GF-D8 (cell line): ENCODE data around the gene ZBTB7C.

Experiments used
- DNase-seq: peaks from one replicate; lab custom pipeline; 2025; lab: John Stamatoyannopoulos, UW

Gene ZBTB7C

DNA sequence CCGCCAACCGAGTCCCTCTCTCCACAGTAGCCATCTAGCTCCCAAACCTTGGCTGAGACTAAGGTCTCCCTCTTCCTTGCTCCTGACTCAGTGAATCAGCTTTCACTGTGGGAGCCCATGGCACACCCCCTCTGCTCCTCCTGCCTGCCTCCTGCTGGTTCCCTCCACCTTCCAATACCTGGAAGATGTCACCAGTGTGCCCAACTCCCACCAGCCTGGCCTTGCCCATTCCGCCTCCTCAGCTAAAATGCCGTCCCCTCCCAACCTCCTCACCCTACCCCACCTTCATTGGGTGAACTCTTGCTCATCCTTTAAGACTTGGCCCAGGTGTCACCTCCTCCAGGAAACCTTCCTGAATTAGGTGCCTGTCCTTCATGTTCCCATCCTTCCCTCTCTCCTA, 348.8 kb downstream of the ZBTB7C start:
- no peak for DNase-seq

DNA sequence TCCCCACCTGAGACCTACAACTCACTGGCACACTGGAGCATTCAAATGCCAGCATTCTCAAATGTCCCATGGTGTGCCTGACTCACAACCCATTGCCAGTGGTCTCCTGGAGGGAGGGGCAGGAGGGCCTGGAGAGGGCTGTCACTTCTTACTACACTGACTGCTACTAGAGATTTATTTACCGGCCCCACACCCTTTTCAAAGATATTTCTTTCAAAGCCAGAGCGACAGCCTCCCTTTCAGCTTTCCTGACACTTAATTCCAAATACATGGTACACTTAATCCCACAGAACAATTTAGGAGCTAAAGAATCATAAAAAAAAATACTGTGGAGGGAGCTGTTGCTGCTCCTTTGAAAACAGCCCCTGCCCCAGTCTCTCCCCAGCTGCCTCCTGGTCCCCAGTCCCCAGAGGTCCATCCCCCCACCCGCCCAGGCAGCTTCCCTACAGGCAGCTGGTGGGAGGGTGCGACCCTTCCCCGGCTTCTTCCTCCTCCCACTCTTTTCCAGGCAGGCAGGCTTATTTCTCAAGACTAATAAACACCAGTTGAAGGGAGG, 349.6 kb downstream of the ZBTB7C start:
- DNase-seq = no peak

DNA sequence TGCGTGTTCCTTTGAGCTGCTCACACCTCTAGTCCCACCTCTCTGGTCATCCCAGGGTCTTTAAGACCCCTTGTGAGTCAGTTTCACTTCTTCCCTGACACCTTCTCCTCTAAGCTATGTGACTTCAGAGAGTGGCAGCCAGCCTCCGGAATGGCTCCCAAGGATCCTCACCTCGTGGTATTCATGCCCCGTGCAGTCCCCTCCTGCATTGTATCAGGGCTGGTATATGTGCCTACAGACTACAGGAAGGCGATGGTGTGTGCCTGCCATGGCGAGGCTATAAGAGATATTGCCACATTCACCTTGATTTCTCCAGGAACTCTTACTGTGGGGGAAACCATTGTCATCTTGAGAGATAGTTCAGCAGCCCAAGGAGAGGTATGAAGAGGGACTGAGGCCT, 350.7 kb downstream of the ZBTB7C start:
- DNase-seq = no peak

DNA sequence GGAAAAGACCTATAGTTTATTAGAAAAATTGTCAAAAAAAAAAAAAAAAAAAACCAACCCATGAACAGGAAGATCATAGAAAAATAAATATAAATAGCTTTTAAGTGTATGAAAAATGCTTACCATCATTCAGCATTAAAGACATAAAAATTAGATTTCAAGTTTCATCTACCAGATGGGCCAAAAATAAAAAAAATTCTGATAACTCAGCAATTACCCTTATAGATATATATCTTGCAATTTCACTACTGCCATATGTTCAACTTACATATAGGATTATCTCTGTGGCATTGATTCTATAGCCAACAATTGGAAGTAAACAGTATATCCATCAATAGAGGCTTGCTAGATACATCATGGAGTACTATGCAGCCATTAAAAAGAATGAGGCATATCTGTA, 352.2 kb downstream of the ZBTB7C start:
- no peak for DNase-seq

GRCh38 chr18:48055351-48055750, 353.8 kb downstream of the ZBTB7C start:
- no peak for DNase-seq

- no peak for DNase-seq
These were observed 355.0 kb downstream of the ZBTB7C start for GRCh38 chr18:48053881-48054816.

DNA sequence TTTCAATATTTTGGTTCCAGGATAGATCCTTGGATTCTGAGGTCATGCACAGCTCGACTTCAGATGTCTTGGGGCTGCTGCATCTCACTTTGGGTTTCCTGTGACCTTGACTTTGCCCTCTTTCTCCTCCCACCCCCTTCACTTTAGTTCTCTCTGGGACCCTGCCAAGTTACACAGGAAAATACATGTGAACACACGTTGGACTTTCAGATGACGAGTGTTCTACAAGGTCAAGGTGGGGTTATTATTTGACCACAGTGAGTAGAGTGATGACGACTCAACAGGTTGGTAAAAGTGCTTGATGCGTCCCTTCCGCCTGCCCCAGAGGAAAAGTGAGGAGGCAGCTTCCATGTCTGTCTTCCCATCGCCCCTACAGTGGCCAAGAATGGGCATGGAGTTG, 356.3 kb downstream of the ZBTB7C start:
- no peak for DNase-seq

GRCh38 chr18:48051945-48052840, 357.0 kb downstream of the ZBTB7C start:
- no peak for DNase-seq

DNA sequence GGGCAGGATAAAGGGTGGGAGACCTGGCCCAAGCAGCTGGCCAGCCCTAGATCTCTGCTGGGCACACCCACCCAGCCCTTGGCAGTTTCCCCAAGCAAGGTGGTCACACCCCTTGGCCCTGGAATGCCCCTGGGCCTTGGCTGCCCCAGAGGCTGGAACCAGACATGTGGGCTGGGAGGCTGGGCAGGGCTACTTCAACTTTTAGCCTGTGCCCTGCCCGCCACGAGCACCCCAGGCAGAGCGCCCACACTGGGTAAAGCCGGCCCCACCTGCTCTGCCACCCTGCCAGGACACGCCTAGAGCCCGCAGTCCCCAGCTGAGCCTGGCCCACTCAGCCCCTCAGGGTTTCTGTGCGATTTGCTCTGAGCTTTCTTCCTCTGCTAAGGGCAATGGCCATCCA, 359.0 kb downstream of the ZBTB7C start:
- DNase-seq = no peak

DNA sequence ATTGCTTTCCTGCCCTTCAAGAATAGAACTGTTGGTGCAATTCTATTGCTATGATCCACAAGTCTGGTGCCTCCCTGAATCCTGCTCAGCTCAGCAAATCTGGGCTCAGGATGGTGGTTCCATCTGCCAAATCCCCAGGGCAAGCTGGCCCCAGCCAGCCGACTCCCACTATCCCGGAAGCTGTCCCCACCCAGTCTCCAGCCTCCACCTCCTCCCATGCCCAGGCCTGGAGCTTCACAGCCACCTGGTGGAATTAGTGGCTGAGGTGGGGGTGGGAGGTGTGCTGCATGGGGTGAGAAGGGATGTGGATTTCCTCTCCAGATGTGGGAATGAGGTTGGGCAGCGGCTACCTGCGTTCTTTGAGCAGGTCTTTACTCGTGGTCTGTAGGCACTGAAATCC, 359.4 kb downstream of the ZBTB7C start:
- DNase-seq = no peak

DNA sequence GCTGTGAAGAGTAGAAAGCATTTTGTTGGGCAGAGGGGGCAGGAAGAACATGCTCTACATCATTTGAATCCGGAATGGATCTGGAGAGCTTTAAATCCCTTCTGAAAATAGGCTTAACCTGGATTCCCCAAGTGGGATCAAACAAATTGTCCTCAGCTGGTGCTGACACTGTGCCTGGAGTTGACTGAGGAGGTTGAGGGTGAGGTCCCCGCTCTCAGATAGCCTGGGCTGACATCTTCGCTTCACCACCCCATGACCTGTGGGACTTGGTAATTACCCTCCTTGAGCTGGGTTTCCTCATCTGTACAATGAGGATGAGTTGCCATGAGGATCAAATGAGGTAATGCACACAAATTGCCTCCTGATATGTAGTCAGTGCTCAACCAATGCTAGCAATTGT, 360.9 kb downstream of the ZBTB7C start:
- no peak for DNase-seq

- DNase-seq = no peak
These were observed 362.3 kb downstream of the ZBTB7C start for GRCh38 chr18:48046843-48047242.

GRCh38 chr18:48045744-48046143, 363.4 kb downstream of the ZBTB7C start:
- no peak for DNase-seq

- no peak for DNase-seq
These were observed 364.2 kb downstream of the ZBTB7C start for GRCh38 chr18:48044944-48045343.

DNA sequence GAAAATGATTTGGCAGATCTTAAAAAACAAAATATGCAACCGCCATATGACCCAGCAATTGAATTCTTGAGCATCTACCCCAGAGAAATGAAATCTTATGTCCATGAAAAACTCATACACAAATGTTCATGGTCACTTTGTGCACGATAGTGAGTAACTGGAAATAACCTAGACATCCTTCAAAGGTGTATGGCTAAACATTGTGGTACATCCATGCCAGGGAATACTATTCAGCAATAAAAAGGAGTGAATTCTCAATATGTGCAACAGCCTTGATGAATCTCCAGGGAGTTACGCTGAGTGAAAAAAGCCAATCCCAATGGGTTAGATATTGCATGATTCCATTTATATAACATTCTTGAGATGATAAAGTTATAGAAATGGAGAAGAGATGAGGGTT, 366.0 kb downstream of the ZBTB7C start:
- DNase-seq = no peak

DNA sequence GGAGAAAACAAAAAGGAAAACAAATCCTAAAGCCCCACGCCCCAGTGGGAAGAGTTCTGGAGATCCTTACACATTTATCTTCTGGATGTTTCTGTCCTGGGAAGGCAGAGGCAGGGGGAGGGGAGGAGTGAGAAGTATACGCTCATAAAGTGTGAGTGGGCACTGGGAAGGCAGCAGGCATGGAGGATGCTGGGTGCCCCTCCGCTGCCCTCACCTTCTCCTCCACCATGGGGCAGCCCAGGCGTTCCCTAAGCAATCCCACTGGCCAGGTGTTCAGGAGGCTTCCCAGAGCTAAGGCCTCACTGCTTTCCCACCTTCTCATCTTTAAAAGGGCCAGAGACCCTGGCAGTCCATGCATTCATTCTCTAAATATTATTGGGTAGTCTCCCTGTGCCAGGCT, 366.8 kb downstream of the ZBTB7C start:
- DNase-seq = no peak

GRCh38 chr18:48040457-48041110, 368.6 kb downstream of the ZBTB7C start:
- DNase-seq = no peak

GRCh38 chr18:48039769-48040215, 369.4 kb downstream of the ZBTB7C start:
- DNase-seq = no peak

DNA sequence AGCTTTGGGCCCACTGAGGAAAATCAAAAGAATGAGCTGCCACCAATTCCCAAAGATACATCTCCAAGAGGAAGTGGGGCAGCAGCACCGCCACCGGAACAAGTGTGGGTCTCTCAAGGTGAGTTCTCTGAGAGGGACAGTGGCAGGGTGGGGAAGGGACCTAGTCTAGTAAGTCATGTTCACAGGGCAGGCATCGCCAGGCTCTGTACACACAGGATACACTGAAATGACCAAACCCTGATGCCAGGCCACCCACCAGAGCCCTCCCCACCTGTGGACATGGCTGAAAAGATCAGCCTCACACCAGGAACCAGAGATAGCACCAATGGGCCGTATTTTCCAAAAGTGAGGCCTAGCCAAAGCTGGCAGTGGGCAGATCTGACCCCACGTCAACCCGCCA, 370.5 kb downstream of the ZBTB7C start:
- no peak for DNase-seq

DNA sequence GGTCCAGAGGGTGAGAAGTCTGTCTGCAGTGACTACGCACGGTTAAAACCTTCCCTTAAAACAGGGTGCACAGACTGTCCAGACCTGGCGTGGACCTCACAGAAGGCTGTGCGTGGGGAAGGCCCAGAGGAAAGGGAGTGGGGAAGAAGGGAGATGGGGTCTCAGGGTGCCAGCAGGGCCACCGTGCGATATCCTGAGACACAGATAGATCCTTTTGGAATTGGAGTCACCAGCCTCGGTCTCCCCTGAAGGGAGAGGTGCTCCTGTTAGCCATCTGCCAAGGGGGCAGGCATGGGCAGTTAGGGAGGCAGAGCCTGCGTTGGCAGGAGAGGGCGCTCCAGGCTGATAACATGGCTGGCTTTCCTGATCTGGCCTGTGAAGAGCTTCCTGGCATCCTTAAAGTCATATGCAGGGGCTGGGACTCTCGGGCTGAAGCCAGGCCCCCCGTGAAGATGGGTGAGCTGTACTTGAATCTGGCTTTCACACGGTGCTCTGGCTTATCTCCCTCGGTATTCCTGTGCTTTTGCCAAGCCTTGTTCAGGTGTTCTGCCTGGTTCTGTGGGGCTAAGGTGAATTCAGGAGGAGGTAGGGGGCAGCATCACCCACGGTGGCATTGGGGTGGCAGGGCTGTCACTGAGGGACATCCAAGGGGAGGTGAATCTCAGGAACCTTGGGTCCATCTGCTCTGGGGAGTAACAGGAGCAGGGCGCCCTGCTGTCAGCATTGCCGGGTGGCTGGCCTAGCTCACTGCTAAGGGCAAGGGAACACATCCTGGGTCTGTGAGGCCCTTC, 371.5 kb downstream of the ZBTB7C start:
- no peak for DNase-seq
